NCI-H2107 (cell line): ENCODE measurements around the gene UGT1A5.
"Not testable (repeated sequence)": the region's sequence is repeated elsewhere in the genome, so short reads cannot be mapped to it uniquely, and the experiment has no call there.

Experiments used
- DNase-seq: peaks from one replicate; lab custom pipeline; 2025; lab: John Stamatoyannopoulos, UW

Gene UGT1A5

GRCh38 chr2:233746475-233747282 is 34.0 kb downstream of the UGT1A5 start:
- no peak for DNase-seq

- no peak for DNase-seq
Measured at GRCh38 chr2:233747283-233747544, 34.5 kb downstream of the UGT1A5 start.

GRCh38 chr2:233750689-233751088 is 38.0 kb downstream of the UGT1A5 start:
- DNase-seq = not testable (repeated sequence)

GRCh38 chr2:233751212-233752009 is 38.7 kb downstream of the UGT1A5 start:
- DNase-seq = not testable (repeated sequence)

GRCh38 chr2:233754872-233755611 is 42.3 kb downstream of the UGT1A5 start:
- DNase-seq = no peak

GRCh38 chr2:233756429-233757081 is 43.8 kb downstream of the UGT1A5 start:
- DNase-seq = no peak

- DNase-seq = no peak
Measured at GRCh38 chr2:233758141-233758540, 45.4 kb downstream of the UGT1A5 start.

- DNase-seq = no peak
Measured at GRCh38 chr2:233758849-233759248, 46.1 kb downstream of the UGT1A5 start.

- DNase-seq = no peak
Measured at GRCh38 chr2:233760043-233760442, 47.3 kb downstream of the UGT1A5 start, which contains the start of gene UGT1A1. TSS of gene UGT1A1 (plus strand) at chr2:233760270. CDS start at chr2:233760288, 18 bp downstream.

GRCh38 chr2:233761040-233761769 is 48.5 kb downstream of the UGT1A5 start:
- no peak for DNase-seq

- DNase-seq = no peak
Measured at GRCh38 chr2:233764264-233764663, 51.6 kb downstream of the UGT1A5 start.

- no peak for DNase-seq
Measured at GRCh38 chr2:233764761-233765160, 52.1 kb downstream of the UGT1A5 start.

- DNase-seq = no peak
Measured at GRCh38 chr2:233766416-233766815, 53.7 kb downstream of the UGT1A5 start.

- DNase-seq = no peak
Measured at GRCh38 chr2:233768076-233768475, 55.4 kb downstream of the UGT1A5 start.

GRCh38 chr2:233769260-233769659 is 56.6 kb downstream of the UGT1A5 start:
- no peak for DNase-seq

- no peak for DNase-seq
Measured at GRCh38 chr2:233772153-233772552, 59.4 kb downstream of the UGT1A5 start.

GRCh38 chr2:233772583-233772982 is 59.9 kb downstream of the UGT1A5 start:
- no peak for DNase-seq

- DNase-seq = no peak
Measured at GRCh38 chr2:233773854-233774253, 61.1 kb downstream of the UGT1A5 start.

- DNase-seq = no peak
Measured at GRCh38 chr2:233775414-233775813, 62.7 kb downstream of the UGT1A5 start.

- DNase-seq = no peak
Measured at GRCh38 chr2:233778030-233778429, 65.3 kb downstream of the UGT1A5 start, which contains the start of gene MROH2A. TSS of gene MROH2A (plus strand) at chr2:233778330. CDS start at chr2:233779359, 1,029 bp downstream.

GRCh38 chr2:233779722-233780121 is 67.0 kb downstream of the UGT1A5 start:
- no peak for DNase-seq
